ENCODE data around the gene EEPD1. TPM values are rescaled to one million over a fixed set of nuclear protein-coding genes. Genes with fewer than 3 reads are reported as not detected.

Gene EEPD1
- total RNA-seq, 8 experiments from 2014 or later, result 2.3 to 14.1 (median 4.4) TPM

- no peak overlapping the region for H3K4me3 ChIP-seq
- H3K4me1 ChIP-seq (replicated peaks in 1 of 2), result peaks cover 29 to 35% of the 10 kb centered on the region in 2 donors
- H3K27ac ChIP-seq, result peak overlapping the region; percentile 4 to 58
- in situ Hi-C loops (cut with MboI; ENCODE audit: low pct_unique_long_range_greater_than_20kb in 2 of 9, low sequenced_read_pairs in 9 of 9, unreplicated experiment in 9 of 9), result no loop called here
- peak; percentile 44 to 91 (median 52) for ATAC-seq (replicated peaks in 6 of 8)
- WGBS, 10 experiments, result 28 to 74% (median 55%) methylated on average over 1 to 11 of the region's 11 CpGs
Measured at GRCh38 chr7:36192053-36192824, 39.2 kb downstream of the EEPD1 start.

DNA sequence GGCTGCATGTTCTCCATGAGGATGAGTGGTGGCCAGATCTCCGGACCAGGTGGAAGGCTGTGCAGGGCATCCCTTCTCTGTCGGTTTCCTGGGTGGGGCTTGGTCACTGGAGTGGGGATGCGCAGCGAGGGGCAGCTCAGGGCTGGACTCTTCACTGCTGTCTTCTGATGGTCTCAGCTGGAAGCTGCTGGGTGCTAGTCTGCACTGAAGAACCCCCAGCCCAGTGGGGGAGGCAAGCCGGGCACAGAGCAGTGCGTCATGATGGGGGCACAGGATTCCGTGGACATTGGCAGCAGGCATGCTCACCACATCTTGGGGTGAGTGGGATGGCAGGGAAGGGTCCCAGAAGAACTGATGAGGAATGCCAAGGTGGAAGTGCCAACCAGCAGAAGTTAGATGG is 39.8 kb downstream of the EEPD1 start:
- ATAC-seq (replicated peaks in 6 of 8), result no peak
- H3K27ac ChIP-seq, result no peak overlapping the region
- in situ Hi-C loops (cut with MboI; ENCODE audit: low pct_unique_long_range_greater_than_20kb in 2 of 9, low sequenced_read_pairs in 9 of 9, unreplicated experiment in 9 of 9), result no loop called here
- H3K4me3 ChIP-seq, result no peak overlapping the region
- H3K4me1 ChIP-seq (replicated peaks in 1 of 2), result peaks cover 27 to 31% of the 10 kb centered on the region in 2 donors
- 80 to 100% (median 100%) methylated on average over 1 to 6 of the region's 7 CpGs; no CpG with 5 or more reads in 4 of the 10 experiments for WGBS, 10 experiments

DNA sequence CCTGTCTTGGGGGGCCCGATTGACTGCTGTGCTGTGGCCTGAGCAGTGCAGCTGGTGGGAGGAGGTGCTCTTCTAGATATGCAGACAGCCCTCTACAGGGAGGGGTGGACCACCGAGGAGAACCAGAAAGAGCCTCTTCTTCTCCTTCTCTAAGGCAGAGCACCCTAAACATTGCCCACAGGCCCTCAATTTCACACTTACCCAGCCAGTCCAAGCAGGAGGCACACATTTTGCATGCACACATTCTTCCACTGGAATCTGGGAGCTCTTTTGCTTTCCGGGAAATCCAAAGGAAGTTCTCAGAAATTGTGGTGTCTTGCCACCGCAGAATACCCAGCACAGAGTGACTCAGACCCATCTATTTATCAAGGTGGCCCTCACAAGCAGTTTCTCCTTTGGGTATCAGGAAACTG is 45.8 kb downstream of the EEPD1 start:
- Histone ChIP-seq H3K4me3 (no peak overlapping the region), H3K27ac (no peak overlapping the region), H3K4me1 (replicated peaks in 1 of 2) (peaks cover 0 to 7% of the 10 kb centered on the region in 2 donors)
- WGBS, 10 experiments, result 60 to 100% (median 85%) methylated on average over 1 to 4 of the region's 4 CpGs
- in situ Hi-C loops (cut with MboI; ENCODE audit: low pct_unique_long_range_greater_than_20kb in 2 of 9, low sequenced_read_pairs in 9 of 9, unreplicated experiment in 9 of 9), result no loop called here
- peak in 1 of 8 experiments; percentile 53 for ATAC-seq (replicated peaks in 6 of 8)

DNA sequence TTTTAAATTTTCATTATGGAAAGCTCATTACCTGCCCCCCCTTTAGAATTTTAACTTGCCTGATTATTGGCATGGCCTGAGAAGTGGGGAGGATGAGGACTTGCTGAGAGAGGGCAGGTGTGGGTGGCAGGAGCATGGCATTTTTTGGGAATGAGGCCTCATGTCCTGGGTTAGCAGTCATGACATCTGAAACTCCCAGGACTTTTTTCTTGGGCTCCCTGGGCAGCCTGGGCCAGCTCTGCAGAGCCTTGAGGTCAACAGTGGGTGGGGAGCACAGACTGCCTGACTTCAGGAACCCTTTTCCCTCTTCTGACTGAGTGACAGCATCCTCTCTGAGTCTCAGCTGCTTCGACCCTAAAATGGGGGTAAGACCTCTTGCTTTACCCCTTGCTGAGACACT is 46.3 kb downstream of the EEPD1 start:
- peaks cover 0 to 8% of the 10 kb centered on the region in 2 donors for H3K4me1 ChIP-seq (replicated peaks in 1 of 2)
- no peak for ATAC-seq (replicated peaks in 6 of 8)
- in situ Hi-C loops (cut with MboI; ENCODE audit: low pct_unique_long_range_greater_than_20kb in 2 of 9, low sequenced_read_pairs in 9 of 9, unreplicated experiment in 9 of 9), result no loop called here
- H3K27ac ChIP-seq, result no peak overlapping the region
- no CpG with 5 or more reads among the region's 1 CpG for WGBS, 10 experiments
- no peak overlapping the region for H3K4me3 ChIP-seq

DNA sequence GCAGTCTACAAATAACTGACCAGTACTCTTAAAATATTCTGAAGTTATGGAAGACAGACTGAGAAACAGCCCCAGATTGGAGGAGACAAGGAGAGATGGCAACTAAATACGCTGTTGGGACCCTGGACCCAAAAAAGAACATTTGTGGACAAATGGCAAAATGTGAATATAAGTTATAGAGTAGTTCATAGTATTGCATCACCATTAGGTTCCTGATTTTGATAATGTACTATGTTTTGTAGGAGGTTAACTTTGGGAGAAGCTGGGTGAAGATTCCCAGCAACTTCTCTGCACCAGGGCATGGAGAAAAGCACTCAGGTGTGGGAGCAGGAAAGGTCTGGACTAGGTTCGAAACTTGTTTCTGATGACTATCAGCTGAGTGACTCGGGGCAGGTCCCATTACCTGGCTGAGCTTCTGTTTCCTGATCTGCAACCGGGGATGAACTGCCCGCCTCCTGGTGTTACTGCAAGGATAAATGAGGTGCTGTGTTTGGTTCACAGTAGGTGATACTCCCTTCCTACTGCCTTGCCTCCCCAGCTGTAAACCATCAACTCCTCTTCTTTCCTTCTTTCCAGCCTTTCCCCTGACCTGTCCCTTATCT is 48.2 kb downstream of the EEPD1 start:
- H3K27ac ChIP-seq, result no peak overlapping the region
- in situ Hi-C loops (cut with MboI; ENCODE audit: low pct_unique_long_range_greater_than_20kb in 2 of 9, low sequenced_read_pairs in 9 of 9, unreplicated experiment in 9 of 9), result no loop called here
- peaks cover 0 to 8% of the 10 kb centered on the region in 2 donors for H3K4me1 ChIP-seq (replicated peaks in 1 of 2)
- no peak overlapping the region for H3K4me3 ChIP-seq
- 38 to 100% (median 92%) methylated on average over 1 to 4 of the region's 5 CpGs; no CpG with 5 or more reads in 2 of the 10 experiments for WGBS, 10 experiments
- ATAC-seq (replicated peaks in 6 of 8), result no peak

- H3K27ac ChIP-seq, result no peak overlapping the region
- H3K4me3 ChIP-seq, result no peak overlapping the region
- H3K4me1 ChIP-seq (replicated peaks in 1 of 2), result peaks cover 0 to 8% of the 10 kb centered on the region in 2 donors
- 67 to 100% (median 90%) methylated on average over 1 to 6 of the region's 9 CpGs; no CpG with 5 or more reads in 1 of the 10 experiments for WGBS, 10 experiments
- ATAC-seq (replicated peaks in 6 of 8), result peak in 1 of 8 experiments; percentile 66
- in situ Hi-C loops (cut with MboI; ENCODE audit: low pct_unique_long_range_greater_than_20kb in 2 of 9, low sequenced_read_pairs in 9 of 9, unreplicated experiment in 9 of 9), result no loop called here
Measured at GRCh38 chr7:36202398-36202797, 49.3 kb downstream of the EEPD1 start.

DNA sequence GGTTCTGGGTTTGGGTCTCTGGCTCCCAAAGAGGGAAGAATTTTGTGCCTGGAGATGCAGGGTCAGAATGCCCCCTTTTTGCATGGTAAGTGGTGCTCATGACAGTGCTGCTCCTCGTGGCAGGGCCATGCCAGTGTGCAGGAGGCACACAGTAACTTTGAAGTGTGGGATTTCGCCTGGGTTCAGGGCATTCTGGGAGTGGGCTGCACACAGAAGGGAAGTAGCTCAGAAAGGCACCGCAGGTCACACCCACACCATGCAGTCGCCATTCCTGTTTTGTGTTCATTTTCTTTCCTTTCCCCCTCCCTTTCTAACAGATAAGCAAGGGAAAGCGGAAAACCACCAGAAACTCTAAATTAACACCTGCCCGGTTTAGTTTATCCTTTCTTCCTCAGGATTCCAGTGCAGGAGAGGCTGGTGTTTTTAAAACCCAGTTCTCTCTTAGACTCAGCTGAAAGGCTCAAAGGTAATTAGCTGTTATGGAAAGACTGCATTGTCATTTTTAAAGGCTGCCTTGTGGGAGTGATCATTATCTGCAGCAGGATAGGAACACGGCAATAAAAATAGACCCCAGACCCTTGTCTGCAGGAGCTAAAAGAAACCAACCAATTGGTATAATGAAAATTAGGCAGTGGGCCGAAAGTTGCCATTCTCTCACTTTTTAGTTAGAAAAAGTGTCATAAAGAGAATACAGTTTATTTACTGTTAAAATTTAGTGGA is 50.2 kb downstream of the EEPD1 start:
- in situ Hi-C loops (cut with MboI; ENCODE audit: low pct_unique_long_range_greater_than_20kb in 2 of 9, low sequenced_read_pairs in 9 of 9, unreplicated experiment in 9 of 9), result no loop called here
- no peak overlapping the region for H3K27ac ChIP-seq

GRCh38 chr7:36204044-36204663 is 51.1 kb downstream of the EEPD1 start:
- Histone ChIP-seq H3K4me1 (replicated peaks in 1 of 2) (peaks cover 6 to 8% of the 10 kb centered on the region in 2 donors), H3K27ac (no peak overlapping the region), H3K4me3 (no peak overlapping the region)
- WGBS, 10 experiments, result 78 to 100% (median 100%) methylated on average over 1 to 3 of the region's 5 CpGs; no CpG with 5 or more reads in 2 of the 10 experiments
- ATAC-seq (replicated peaks in 6 of 8), result no peak
- in situ Hi-C loops (cut with MboI; ENCODE audit: low pct_unique_long_range_greater_than_20kb in 2 of 9, low sequenced_read_pairs in 9 of 9, unreplicated experiment in 9 of 9), result no loop called here

More for the DNA sequence above, 50.2 kb downstream of the EEPD1 start:
- 0 to 100% (median 55%) methylated on average over 1 to 5 of the region's 8 CpGs for WGBS, 10 experiments
- peaks cover 4 to 8% of the 10 kb centered on the region in 2 donors for H3K4me1 ChIP-seq (replicated peaks in 1 of 2)
- H3K4me3 ChIP-seq, result no peak overlapping the region
- ATAC-seq (replicated peaks in 6 of 8), result no peak

- Histone ChIP-seq H3K4me1 (replicated peaks in 1 of 2) (peaks cover 6 to 8% of the 10 kb centered on the region in 2 donors), H3K27ac (no peak overlapping the region), H3K4me3 (no peak overlapping the region)
- no peak for ATAC-seq (replicated peaks in 6 of 8)
- in situ Hi-C loops (cut with MboI; ENCODE audit: low pct_unique_long_range_greater_than_20kb in 2 of 9, low sequenced_read_pairs in 9 of 9, unreplicated experiment in 9 of 9), result no loop called here
- 63 to 94% (median 80%) methylated on average over 1 to 6 of the region's 6 CpGs; no CpG with 5 or more reads in 1 of the 10 experiments for WGBS, 10 experiments
Measured at GRCh38 chr7:36204929-36205635, 52.0 kb downstream of the EEPD1 start.

DNA sequence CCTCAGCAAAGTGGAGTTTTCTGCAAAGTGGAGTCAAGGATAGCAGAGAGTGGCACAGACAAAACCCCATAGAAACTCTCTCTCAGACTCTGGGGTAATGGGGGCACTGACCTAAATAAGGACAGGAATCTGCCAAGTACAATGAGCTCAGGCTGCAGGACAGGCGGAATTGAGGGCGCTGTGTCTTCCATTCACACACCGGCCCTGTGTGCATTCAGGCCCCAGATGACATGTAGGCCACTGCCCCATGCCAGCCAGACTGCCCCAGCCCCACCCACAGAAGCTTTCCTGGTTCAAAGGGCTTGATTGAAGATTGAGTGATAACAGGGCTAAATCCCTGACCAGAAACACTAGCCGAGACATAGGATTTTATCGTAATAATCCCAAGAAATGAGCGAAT is 52.7 kb downstream of the EEPD1 start:
- peak in 2 of 8 experiments; percentile 23 to 43 for ATAC-seq (replicated peaks in 6 of 8)
- H3K27ac ChIP-seq, result no peak overlapping the region
- in situ Hi-C loops (cut with MboI; ENCODE audit: low pct_unique_long_range_greater_than_20kb in 2 of 9, low sequenced_read_pairs in 9 of 9, unreplicated experiment in 9 of 9), result no loop called here
- peaks cover 6 to 11% of the 10 kb centered on the region in 2 donors for H3K4me1 ChIP-seq (replicated peaks in 1 of 2)
- no peak overlapping the region for H3K4me3 ChIP-seq
- WGBS, 10 experiments, result 58 to 100% (median 97%) methylated on average over 1 to 4 of the region's 6 CpGs; no CpG with 5 or more reads in 2 of the 10 experiments

DNA sequence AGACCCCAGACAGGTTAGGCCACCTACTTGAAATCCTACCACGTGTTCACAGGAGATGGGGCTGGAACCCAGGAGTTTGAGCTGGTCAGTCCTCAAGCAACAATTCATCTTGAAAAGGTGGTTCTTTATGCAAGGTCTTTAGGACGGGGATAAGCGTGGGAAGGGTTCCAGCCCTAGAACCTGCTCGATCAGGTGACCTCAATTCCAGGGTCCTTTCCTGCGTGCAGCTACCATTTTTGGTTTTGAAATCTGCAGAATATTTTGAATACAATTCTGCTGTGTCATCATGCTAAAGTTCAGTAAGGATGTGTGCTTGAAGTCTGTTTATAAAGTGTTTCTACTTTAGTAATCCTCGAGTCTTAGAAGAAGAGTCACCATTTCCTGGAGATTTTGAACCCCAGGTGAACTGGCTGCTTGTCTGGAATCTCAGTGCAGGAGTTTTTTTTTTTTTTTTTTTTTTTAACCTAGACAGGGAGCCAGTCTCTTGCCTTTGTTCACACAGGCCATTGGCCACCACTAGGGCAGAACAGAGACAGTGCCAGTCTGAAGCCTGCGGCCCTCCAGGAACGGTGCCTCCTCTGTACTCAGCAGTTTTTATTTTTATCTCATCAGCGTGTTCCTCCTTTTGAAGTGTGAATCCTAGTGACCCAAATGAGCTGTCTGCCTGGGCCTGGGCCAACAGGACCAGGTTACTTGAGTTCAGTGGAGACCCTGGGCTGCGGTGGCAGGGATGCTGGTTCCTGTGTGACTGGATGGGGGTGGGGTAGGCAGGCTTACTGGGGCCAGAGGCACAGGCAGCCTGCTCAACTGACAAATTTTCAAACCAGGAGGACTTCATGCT is 54.6 kb downstream of the EEPD1 start:
- H3K4me3 ChIP-seq, result no peak overlapping the region
- peak in 7 of 8 experiments; percentile 31 to 77 (median 48) for ATAC-seq (replicated peaks in 6 of 8)
- H3K4me1 ChIP-seq (replicated peaks in 1 of 2), result peaks cover 6 to 11% of the 10 kb centered on the region in 2 donors
- no peak overlapping the region for H3K27ac ChIP-seq
- in situ Hi-C loops (cut with MboI; ENCODE audit: low pct_unique_long_range_greater_than_20kb in 2 of 9, low sequenced_read_pairs in 9 of 9, unreplicated experiment in 9 of 9), result no loop called here
- 30 to 100% (median 81%) methylated on average over 1 to 10 of the region's 10 CpGs; no CpG with 5 or more reads in 1 of the 10 experiments for WGBS, 10 experiments

DNA sequence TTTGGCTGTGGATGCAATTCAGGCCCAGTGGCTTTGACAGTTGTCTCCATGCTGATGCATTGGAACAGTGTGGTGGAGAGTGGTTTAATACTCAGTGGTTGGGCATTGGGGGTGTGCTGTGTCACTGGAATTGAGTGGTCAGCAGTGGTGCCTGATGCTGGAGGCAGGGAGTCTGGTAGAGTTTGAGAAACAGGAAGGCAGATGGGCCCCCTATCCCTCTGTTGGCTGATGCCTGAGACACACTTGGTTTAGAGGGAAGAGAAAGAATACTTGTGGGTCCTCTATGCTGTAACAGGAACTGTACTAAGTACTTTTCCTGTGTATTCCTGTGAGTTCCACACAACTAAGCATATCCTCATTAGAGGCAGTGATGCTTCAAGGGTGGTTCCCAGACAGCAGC is 55.4 kb downstream of the EEPD1 start:
- in situ Hi-C loops (cut with MboI; ENCODE audit: low pct_unique_long_range_greater_than_20kb in 2 of 9, low sequenced_read_pairs in 9 of 9, unreplicated experiment in 9 of 9), result no loop called here

More for the DNA sequence above, 55.4 kb downstream of the EEPD1 start:
- Histone ChIP-seq H3K4me1 (replicated peaks in 1 of 2) (peaks cover 6 to 8% of the 10 kb centered on the region in 2 donors), H3K4me3 (no peak overlapping the region), H3K27ac (no peak overlapping the region)
- ATAC-seq (replicated peaks in 6 of 8), result peak in 2 of 8 experiments; percentile 13 to 18

Measured in motor neuron (in vitro differentiated cells).